Measurements from ENCODE around the gene DGKZ. TPM values are rescaled to one million over a fixed set of nuclear protein-coding genes. Genes with fewer than 3 reads are reported as not detected.

DGKZ gene
- total RNA-seq, 1 donor from 2014 or later, result 12.5 TPM

GRCh38 chr11:46404476-46405017, 57.3 kb downstream of the DGKZ start:
- peaks cover 21% of the 10 kb centered on the region for H3K36me3 Mint-ChIP-seq
- H3F3A ChIP-seq (ENCODE audit: low read depth), result no peaks in the 10 kb centered on the region
- DNase-seq (ENCODE audit: low spot score), result no peak
- H3K27ac Mint-ChIP-seq, result no peak overlapping the region
- H3K27me3 Mint-ChIP-seq (ENCODE audit: insufficient read depth, low read depth), result peaks cover 8% of the 10 kb centered on the region
- no peaks in the 10 kb centered on the region for H3K9me3 Mint-ChIP-seq
- no peaks in the 10 kb centered on the region for H3K4me1 ChIP-seq
- TF ChIP-seq CTCF (IDR thresholded peaks at IDR 0.05) (no peak), EZH2phosphoT487 (IDR thresholded peaks at IDR 0.05) (no peak), EZH2 (IDR thresholded peaks at IDR 0.05) (no peak)
- no peak overlapping the region for H3K4me3 ChIP-seq
- H3K27me3 ChIP-seq, result no peaks in the 10 kb centered on the region
- no peak overlapping the region for H3K4me3 Mint-ChIP-seq
- H3K79me2 ChIP-seq (ENCODE audit: low read depth), result no peaks in the 10 kb centered on the region
- peaks cover 7% of the 10 kb centered on the region for H3K4me1 Mint-ChIP-seq
- H3K9ac ChIP-seq, result no peak overlapping the region
- no peaks in the 10 kb centered on the region for H3K9me3 ChIP-seq (ENCODE audit: low read depth)
- H4K20me1 ChIP-seq (ENCODE audit: low read depth), result no peaks in the 10 kb centered on the region
- H3K4me2 ChIP-seq, result no peak overlapping the region
- no peaks in the 10 kb centered on the region for H3K36me3 ChIP-seq
- H2AFZ ChIP-seq (replicated peaks), result no peak overlapping the region
- no peak overlapping the region for H3K27ac ChIP-seq

GRCh38 chr11:46407635-46408034, 60.4 kb downstream of the DGKZ start:
- no peaks in the 10 kb centered on the region for H3K27me3 ChIP-seq

GRCh38 chr11:46408407-46408986, 61.2 kb downstream of the DGKZ start:
- Mint-ChIP-seq H3K4me1 (peaks cover 6% of the 10 kb centered on the region), H3K4me3 (no peak overlapping the region)

More at GRCh38 chr11:46407635-46408034, 60.4 kb downstream of the DGKZ start:
- Histone ChIP-seq H3K4me3 (no peak overlapping the region), H3K36me3 (no peaks in the 10 kb centered on the region), H3F3A (ENCODE audit: low read depth) (peaks cover 6% of the 10 kb centered on the region), H3K27ac (no peak overlapping the region), H3K9ac (no peak overlapping the region), H3K9me3 (ENCODE audit: low read depth) (no peaks in the 10 kb centered on the region), H3K4me1 (peaks cover 5% of the 10 kb centered on the region), H4K20me1 (ENCODE audit: low read depth) (peaks cover 5% of the 10 kb centered on the region), H3K4me2 (no peak overlapping the region), H3K79me2 (ENCODE audit: low read depth) (no peaks in the 10 kb centered on the region), H2AFZ (replicated peaks) (no peak overlapping the region)
- Mint-ChIP-seq H3K27me3 (ENCODE audit: insufficient read depth, low read depth) (peaks cover 8% of the 10 kb centered on the region), H3K4me3 (no peak overlapping the region), H3K4me1 (peaks cover 13% of the 10 kb centered on the region), H3K27ac (no peak overlapping the region), H3K36me3 (peaks cover 20% of the 10 kb centered on the region), H3K9me3 (no peaks in the 10 kb centered on the region)
- no peak for DNase-seq (ENCODE audit: low spot score)
- TF ChIP-seq EZH2phosphoT487 (IDR thresholded peaks at IDR 0.05) (no peak), EZH2 (IDR thresholded peaks at IDR 0.05) (no peak), CTCF (IDR thresholded peaks at IDR 0.05) (no peak)

More at GRCh38 chr11:46408407-46408986, 61.2 kb downstream of the DGKZ start:
- no peaks in the 10 kb centered on the region for H3K36me3 ChIP-seq
- no peak overlapping the region for H3K4me2 ChIP-seq
- H3K9me3 Mint-ChIP-seq, result no peaks in the 10 kb centered on the region
- H3K36me3 Mint-ChIP-seq, result peaks cover 16% of the 10 kb centered on the region
- no peaks in the 10 kb centered on the region for H3K27me3 ChIP-seq
- no peak overlapping the region for H2AFZ ChIP-seq (replicated peaks)
- TF ChIP-seq EZH2phosphoT487 (IDR thresholded peaks at IDR 0.05), result no peak
- no peak for TF ChIP-seq CTCF (IDR thresholded peaks at IDR 0.05)
- no peak for TF ChIP-seq EZH2 (IDR thresholded peaks at IDR 0.05)
- H3K4me3 ChIP-seq, result no peak overlapping the region
- no peak overlapping the region for H3K9ac ChIP-seq
- DNase-seq (ENCODE audit: low spot score), result no peak
- H3K27me3 Mint-ChIP-seq (ENCODE audit: insufficient read depth, low read depth), result peaks cover 2% of the 10 kb centered on the region
- no peak overlapping the region for H3K27ac Mint-ChIP-seq
- peaks cover 6% of the 10 kb centered on the region for H3F3A ChIP-seq (ENCODE audit: low read depth)
- no peaks in the 10 kb centered on the region for H3K79me2 ChIP-seq (ENCODE audit: low read depth)
- H3K4me1 ChIP-seq, result peaks cover 5% of the 10 kb centered on the region
- H3K9me3 ChIP-seq (ENCODE audit: low read depth), result no peaks in the 10 kb centered on the region
- no peak overlapping the region for H3K27ac ChIP-seq
- H4K20me1 ChIP-seq (ENCODE audit: low read depth), result peaks cover 5% of the 10 kb centered on the region

Data from neural progenitor cell (in vitro differentiated cells).